HG03060 (cell line): ENCODE data around the gene BMP7.

Source experiments
- ATAC-seq: cut with Tn5 transposase; IDR thresholded peaks from one replicate; pipeline ENCODE4 v1.9.1; 2021; ENCODE audit warnings: low read depth, moderate number of reproducible peaks; ENCODE audit not compliant: unreplicated experiment

Gene BMP7

GRCh38 chr20:57178582-57179111, 87.8 kb downstream of the BMP7 start:
- no peak for ATAC-seq

GRCh38 chr20:57177636-57178280, 88.7 kb downstream of the BMP7 start:
- no peak for ATAC-seq

GRCh38 chr20:57176842-57177241, 89.6 kb downstream of the BMP7 start:
- ATAC-seq, result no peak

- ATAC-seq, result no peak
Measured at GRCh38 chr20:57175397-57176010, 90.9 kb downstream of the BMP7 start.

GRCh38 chr20:57174737-57175136, 91.7 kb downstream of the BMP7 start:
- ATAC-seq, result no peak

- no peak for ATAC-seq
Measured at GRCh38 chr20:57173986-57174385, 92.5 kb downstream of the BMP7 start.

- ATAC-seq, result no peak
Measured at GRCh38 chr20:57173041-57173440, 93.4 kb downstream of the BMP7 start.

GRCh38 chr20:57170343-57170742, 96.1 kb downstream of the BMP7 start:
- ATAC-seq, result no peak

- ATAC-seq, result no peak
Measured at GRCh38 chr20:57169162-57169561, 97.3 kb downstream of the BMP7 start.

- ATAC-seq, result no peak
Measured at GRCh38 chr20:57167971-57168701, 98.3 kb downstream of the BMP7 start.

GRCh38 chr20:57167292-57167655, 99.2 kb downstream of the BMP7 start:
- no peak for ATAC-seq

- no peak for ATAC-seq
Measured at GRCh38 chr20:57166568-57167291, 99.7 kb downstream of the BMP7 start.

GRCh38 chr20:57165427-57166004, 100.9 kb downstream of the BMP7 start:
- ATAC-seq, result no peak

- no peak for ATAC-seq
Measured at GRCh38 chr20:57164872-57165271, 101.6 kb downstream of the BMP7 start.

GRCh38 chr20:57163041-57163440, 103.4 kb downstream of the BMP7 start:
- ATAC-seq, result no peak

- no peak for ATAC-seq
Measured at GRCh38 chr20:57162362-57162652, 104.1 kb downstream of the BMP7 start.

GRCh38 chr20:57161478-57162361, 104.7 kb downstream of the BMP7 start:
- no peak for ATAC-seq

GRCh38 chr20:57160985-57161384, 105.5 kb downstream of the BMP7 start:
- ATAC-seq, result no peak

- ATAC-seq, result no peak
Measured at GRCh38 chr20:57159945-57160610, 106.4 kb downstream of the BMP7 start.
